ENCODE results near the gene NEGR1. TPM values are rescaled to one million over a fixed set of nuclear protein-coding genes. Genes with fewer than 3 reads are reported as not detected.

Gene NEGR1
- total RNA-seq, 1 donor from 2014 or later = 2.4 TPM

- TF ChIP-seq, protein P1, sequence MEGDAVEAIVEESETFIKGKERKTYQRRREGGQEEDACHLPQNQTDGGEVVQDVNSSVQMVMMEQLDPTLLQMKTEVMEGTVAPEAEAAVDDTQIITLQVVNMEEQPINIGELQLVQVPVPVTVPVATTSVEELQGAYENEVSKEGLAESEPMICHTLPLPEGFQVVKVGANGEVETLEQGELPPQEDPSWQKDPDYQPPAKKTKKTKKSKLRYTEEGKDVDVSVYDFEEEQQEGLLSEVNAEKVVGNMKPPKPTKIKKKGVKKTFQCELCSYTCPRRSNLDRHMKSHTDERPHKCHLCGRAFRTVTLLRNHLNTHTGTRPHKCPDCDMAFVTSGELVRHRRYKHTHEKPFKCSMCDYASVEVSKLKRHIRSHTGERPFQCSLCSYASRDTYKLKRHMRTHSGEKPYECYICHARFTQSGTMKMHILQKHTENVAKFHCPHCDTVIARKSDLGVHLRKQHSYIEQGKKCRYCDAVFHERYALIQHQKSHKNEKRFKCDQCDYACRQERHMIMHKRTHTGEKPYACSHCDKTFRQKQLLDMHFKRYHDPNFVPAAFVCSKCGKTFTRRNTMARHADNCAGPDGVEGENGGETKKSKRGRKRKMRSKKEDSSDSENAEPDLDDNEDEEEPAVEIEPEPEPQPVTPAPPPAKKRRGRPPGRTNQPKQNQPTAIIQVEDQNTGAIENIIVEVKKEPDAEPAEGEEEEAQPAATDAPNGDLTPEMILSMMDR (IDR thresholded peaks at IDR 0.05; ENCODE audit: unreplicated experiment) = no peak
- peaks cover 3% of the 10 kb centered on the region for H3K4me1 Mint-ChIP-seq
- H3K9me3 Mint-ChIP-seq = peaks cover 2% of the 10 kb centered on the region
- no peaks in the 10 kb centered on the region for H3K27me3 Mint-ChIP-seq (ENCODE audit: low read depth)
- DNase-seq (ENCODE audit: low spot score in 2 of 2, unreplicated experiment in 2 of 2) = no peak
- H3K4me3 Mint-ChIP-seq = no peak overlapping the region
- H3K36me3 Mint-ChIP-seq = no peaks in the 10 kb centered on the region
- H3K27ac Mint-ChIP-seq = no peak overlapping the region
Observed at GRCh38 chr1:71745326-71745725, 537.0 kb downstream of the NEGR1 start.

- peaks cover 10% of the 10 kb centered on the region for H3K9me3 Mint-ChIP-seq
- no peaks in the 10 kb centered on the region for H3K36me3 Mint-ChIP-seq
- peaks cover 3% of the 10 kb centered on the region for H3K4me1 Mint-ChIP-seq
- H3K27me3 Mint-ChIP-seq (ENCODE audit: low read depth) = no peaks in the 10 kb centered on the region
- DNase-seq (ENCODE audit: low spot score in 2 of 2, unreplicated experiment in 2 of 2) = no peak
- TF ChIP-seq, protein P1 (IDR thresholded peaks at IDR 0.05; ENCODE audit: unreplicated experiment) = no peak
- H3K27ac Mint-ChIP-seq = no peak overlapping the region
- no peak overlapping the region for H3K4me3 Mint-ChIP-seq
Observed at GRCh38 chr1:71743862-71744261, 538.5 kb downstream of the NEGR1 start.

DNA sequence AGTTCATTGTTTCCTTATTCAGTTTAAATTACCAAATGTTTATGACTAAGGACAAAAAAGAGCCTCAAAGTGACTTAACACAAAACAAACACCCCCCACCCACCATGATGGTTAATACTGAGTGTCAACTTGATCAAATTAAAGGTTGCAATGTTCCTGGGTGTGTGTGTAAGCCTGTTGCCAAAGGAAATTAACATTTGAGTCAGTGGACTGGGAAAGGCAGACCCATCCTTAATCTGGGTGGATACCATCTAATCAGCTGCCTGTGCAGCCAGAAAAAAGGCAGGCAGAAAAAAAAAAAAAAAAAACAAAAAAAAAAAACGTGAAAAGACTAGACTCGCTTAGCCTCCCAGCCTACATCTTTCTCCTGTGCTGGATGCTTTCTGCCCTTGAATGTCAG lies 543.4 kb downstream of the NEGR1 start:
- H3K27ac Mint-ChIP-seq = no peak overlapping the region
- TF ChIP-seq, protein P1 (IDR thresholded peaks at IDR 0.05; ENCODE audit: unreplicated experiment) = no peak
- no peaks in the 10 kb centered on the region for H3K36me3 Mint-ChIP-seq
- no peaks in the 10 kb centered on the region for H3K4me1 Mint-ChIP-seq
- H3K4me3 Mint-ChIP-seq = no peak overlapping the region
- DNase-seq (ENCODE audit: low spot score in 2 of 2, unreplicated experiment in 2 of 2) = no peak
- H3K27me3 Mint-ChIP-seq (ENCODE audit: low read depth) = no peaks in the 10 kb centered on the region
- peaks cover 10% of the 10 kb centered on the region for H3K9me3 Mint-ChIP-seq

GRCh38 chr1:71738256-71738655 lies 544.1 kb downstream of the NEGR1 start:
- Mint-ChIP-seq H3K9me3 (peaks cover 10% of the 10 kb centered on the region), H3K27me3 (ENCODE audit: low read depth) (no peaks in the 10 kb centered on the region), H3K36me3 (no peaks in the 10 kb centered on the region), H3K4me3 (no peak overlapping the region), H3K4me1 (no peaks in the 10 kb centered on the region), H3K27ac (no peak overlapping the region)
- TF ChIP-seq, protein P1 (IDR thresholded peaks at IDR 0.05; ENCODE audit: unreplicated experiment) = no peak
- no peak for DNase-seq (ENCODE audit: low spot score in 2 of 2, unreplicated experiment in 2 of 2)

DNA sequence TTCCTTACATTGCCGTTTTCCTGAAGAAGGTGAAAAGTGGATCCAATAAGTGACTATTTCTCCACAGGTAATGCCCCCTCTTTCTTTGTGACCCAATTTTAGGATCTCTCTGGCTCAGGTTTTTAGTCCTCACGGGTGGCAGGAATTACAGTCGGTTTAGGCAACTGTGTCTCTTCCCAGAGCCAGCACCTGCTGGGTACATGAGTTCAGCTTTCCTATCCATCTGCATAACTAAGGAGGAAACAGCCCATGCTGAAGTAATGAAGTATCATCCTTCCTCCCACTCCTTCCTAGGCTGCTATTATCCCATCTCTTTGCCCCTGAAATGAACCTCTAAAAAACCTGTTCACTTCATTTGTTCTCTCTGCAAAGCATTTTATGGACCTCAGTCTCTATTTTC lies 544.6 kb downstream of the NEGR1 start:
- TF ChIP-seq, protein P1 (IDR thresholded peaks at IDR 0.05; ENCODE audit: unreplicated experiment) = no peak
- DNase-seq (ENCODE audit: low spot score in 2 of 2, unreplicated experiment in 2 of 2) = no peak
- H3K9me3 Mint-ChIP-seq = peaks cover 10% of the 10 kb centered on the region
- no peak overlapping the region for H3K4me3 Mint-ChIP-seq
- peaks cover 4% of the 10 kb centered on the region for H3K4me1 Mint-ChIP-seq
- H3K27ac Mint-ChIP-seq = no peak overlapping the region
- no peaks in the 10 kb centered on the region for H3K36me3 Mint-ChIP-seq
- no peaks in the 10 kb centered on the region for H3K27me3 Mint-ChIP-seq (ENCODE audit: low read depth)

DNA sequence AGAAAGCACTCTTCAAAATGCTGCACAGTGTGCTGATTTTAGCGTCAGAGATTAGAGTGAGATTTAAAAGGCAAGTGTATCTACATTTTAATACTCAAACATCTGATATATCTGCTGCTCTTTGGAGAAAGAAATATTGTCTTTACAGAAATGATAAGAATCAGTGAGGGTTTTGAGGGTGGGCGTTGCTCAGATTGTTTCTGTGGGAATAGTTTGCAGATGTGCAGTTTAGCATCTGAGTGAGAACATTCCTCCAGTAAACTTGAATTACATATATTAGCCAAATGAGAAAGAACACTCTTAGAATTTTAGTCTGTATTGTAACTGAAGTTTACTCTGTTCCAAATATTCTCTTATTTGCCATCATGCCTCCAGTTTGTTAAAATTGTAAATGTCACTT lies 549.2 kb downstream of the NEGR1 start:
- Mint-ChIP-seq H3K4me1 (peaks cover 6% of the 10 kb centered on the region), H3K36me3 (no peaks in the 10 kb centered on the region), H3K27ac (no peak overlapping the region), H3K4me3 (no peak overlapping the region), H3K27me3 (ENCODE audit: low read depth) (peaks cover 4% of the 10 kb centered on the region), H3K9me3 (no peaks in the 10 kb centered on the region)
- TF ChIP-seq, protein P1 (IDR thresholded peaks at IDR 0.05; ENCODE audit: unreplicated experiment) = no peak
- no peak for DNase-seq (ENCODE audit: low spot score in 2 of 2, unreplicated experiment in 2 of 2)
